NCI-H2081 treated with DMSO at 0.1 percent for 48 hours (cell line): ENCODE measurements around the gene SALL1.

ENCODE experiments used
- DNase-seq: peaks from one replicate; lab custom pipeline; 2025; lab: John Stamatoyannopoulos, UW

SALL1 gene

GRCh38 chr16:51111759-51112158, 39.3 kb downstream of the SALL1 start:
- no peak for DNase-seq

GRCh38 chr16:51110700-51111157, 40.3 kb downstream of the SALL1 start:
- no peak for DNase-seq

- no peak for DNase-seq
Measured at GRCh38 chr16:51109173-51109572, 41.9 kb downstream of the SALL1 start.

- DNase-seq = no peak
Measured at GRCh38 chr16:51107742-51108141, 43.3 kb downstream of the SALL1 start.

DNA sequence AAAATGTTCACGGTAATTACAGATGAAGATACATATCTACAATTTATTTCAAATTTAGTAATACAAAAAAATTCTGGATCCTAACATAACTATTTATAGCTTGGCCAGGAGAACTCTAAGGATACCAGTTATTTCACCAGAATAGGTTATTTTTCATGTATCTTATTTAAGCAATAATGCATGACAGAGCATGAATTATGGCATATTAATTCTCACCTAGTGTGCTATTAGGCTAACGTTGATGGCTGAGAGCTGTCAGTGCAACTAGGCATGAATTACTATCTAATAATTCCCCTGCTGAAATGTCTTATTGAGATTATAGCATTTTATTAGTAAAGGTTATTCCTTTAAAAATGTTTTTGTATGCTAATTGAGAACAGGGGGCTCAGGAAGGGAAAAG, 44.5 kb downstream of the SALL1 start:
- DNase-seq = no peak

DNA sequence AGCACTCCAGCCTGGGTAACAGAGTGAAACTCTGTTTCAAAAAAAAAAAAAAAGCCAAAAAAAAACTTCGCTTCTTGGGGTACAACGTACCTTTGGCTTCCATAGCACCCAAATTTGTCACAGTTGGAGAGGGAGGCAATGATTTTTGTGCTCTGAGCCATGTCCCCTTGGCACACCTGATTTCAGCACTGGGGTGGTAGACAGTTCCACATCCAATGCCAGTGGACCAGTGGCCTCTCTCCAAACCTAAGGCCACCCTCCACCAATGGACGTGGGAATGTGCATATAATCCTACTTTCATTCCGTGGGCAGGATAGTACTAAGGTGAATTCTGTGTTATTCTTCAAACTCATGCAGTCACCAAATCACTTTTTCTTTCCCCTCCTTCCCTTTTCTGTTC, 47.5 kb downstream of the SALL1 start:
- DNase-seq = no peak

GRCh38 chr16:51097729-51098128, 53.3 kb downstream of the SALL1 start:
- no peak for DNase-seq

- no peak for DNase-seq
Measured at GRCh38 chr16:51095890-51096626, 55.0 kb downstream of the SALL1 start.

- DNase-seq = no peak
Measured at GRCh38 chr16:51095084-51095881, 55.8 kb downstream of the SALL1 start.

- DNase-seq = no peak
Measured at GRCh38 chr16:51093726-51094280, 57.3 kb downstream of the SALL1 start.
